MCF 10A (cell line): ENCODE measurements around the gene SLC25A31. TPM values are rescaled to one million over a fixed set of nuclear protein-coding genes. Genes with fewer than 3 reads are reported as not detected.
A peak's percentile ranks its signal among the peaks of the same experiment; 100 is the strongest.

ENCODE experiments used
- BruUV-seq: library from RNA; stranded (reverse); fragments of 400-500 nt; replicated peaks from 2 replicates; lab custom pipeline; 2021; lab: Mats Ljungman, UMichigan
- CTCF ChIA-PET: fragments of 300-600 bp; sonication (Branson Sonifier 250); formaldehyde crosslinking; extraction: SDS; loops from one replicate; lab custom pipeline; 2021; ENCODE audit warnings: antibody characterized with exemption, inconsistent platforms; lab: Yijun Ruan, JAX
- POLR2A ChIA-PET: fragments of 300-600, 350-650 bp; sonication (Branson Sonifier 250); formaldehyde crosslinking; extraction: SDS; loops from one replicate; lab custom pipeline; 2020; ENCODE audit warnings: antibody characterized with exemption, inconsistent platforms; lab: Yijun Ruan, JAX
- DNase-seq: peaks from one replicate; pipeline ENCODE4 v3.0.0-alpha.2; 2018; ENCODE audit not compliant: unreplicated experiment
- H3K27ac Mint-ChIP-seq: one replicate; pipeline ENCODE4 v1.8.0; 2022; ENCODE audit warnings: mild to moderate bottlenecking, low read depth, mixed read lengths; ENCODE audit not compliant: unreplicated experiment
- H3K27me3 Mint-ChIP-seq: one replicate; pipeline ENCODE4 v1.8.0; 2022; ENCODE audit warnings: mixed read lengths; ENCODE audit not compliant: insufficient read depth, unreplicated experiment
- H3K36me3 Mint-ChIP-seq: one replicate; pipeline ENCODE4 v1.8.0; 2022; ENCODE audit warnings: mild to moderate bottlenecking, moderate library complexity, mixed read lengths; ENCODE audit not compliant: insufficient read depth, unreplicated experiment
- H3K4me1 Mint-ChIP-seq: one replicate; pipeline ENCODE4 v1.8.0; 2022; ENCODE audit warnings: mixed read lengths; ENCODE audit not compliant: insufficient read depth, unreplicated experiment
- H3K4me3 Mint-ChIP-seq: one replicate; pipeline ENCODE4 v1.8.0; 2022; ENCODE audit warnings: mild to moderate bottlenecking, moderate library complexity, mixed read lengths; ENCODE audit not compliant: unreplicated experiment
- H3K9me3 Mint-ChIP-seq: one replicate; pipeline ENCODE4 v1.8.0; 2022; ENCODE audit warnings: mixed read lengths; ENCODE audit not compliant: unreplicated experiment
- CTCF ChIP-seq: fragments of 200-600 bp; IDR thresholded peaks from one replicate; pipeline ENCODE4 v1.8.0; 2022; ENCODE audit warnings: antibody characterized with exemption, mild to moderate bottlenecking; ENCODE audit not compliant: unreplicated experiment
- intact Hi-C: fragments of 100-400 bp; cut with micrococcal nuclease; formaldehyde crosslinking; loops from 2 replicates; pipeline ENCODE4 v1.14.1; 2022
- total RNA-seq: library from RNA; stranded (reverse); gene quantifications from 2 replicates; pipeline ENCODE4 v1.2.3, GENCODE V29; 2022

Gene SLC25A31
- total RNA-seq, 1 experiment from 2014 or later, result not detected

GRCh38 chr4:127687580-127687979, 42.6 kb upstream of the SLC25A31 start:
- no peak for DNase-seq
- Mint-ChIP-seq H3K4me3 (no peak overlapping the region), H3K27ac (no peak overlapping the region), H3K27me3 (no peaks in the 10 kb centered on the region), H3K9me3 (no peaks in the 10 kb centered on the region), H3K4me1 (peaks cover 17% of the 10 kb centered on the region), H3K36me3 (peaks cover 5% of the 10 kb centered on the region)
- BruUV-seq, result no TSS peak
- TF ChIP-seq CTCF, result no peak
- ChIA-PET POLR2A (interaction anchor here (0.9 to 2.7 kb wide), 2 partner anchors 12 to 55 kb away, joined by 3 to 16 read pairs; partner anchors contain the start of gene INTU), CTCF (interaction anchor here (0.7 to 1.7 kb wide), 3 partner anchors 18 to 59 kb away, joined by 3 to 9 read pairs (median 3); no protein-coding TSS in a partner anchor)
- intact Hi-C loops, result no loop called here

- H3K27me3 Mint-ChIP-seq, result no peaks in the 10 kb centered on the region
- intact Hi-C loops, result loop anchor here (5.0 kb wide), 1 partner anchor 66 kb away; the partner anchor contains the start of gene INTU
- peaks cover 7% of the 10 kb centered on the region for H3K36me3 Mint-ChIP-seq
- H3K4me3 Mint-ChIP-seq, result peak overlapping the region; percentile 59
- ChIA-PET POLR2A (interaction anchor here (1.0 to 5.1 kb wide), 6 partner anchors 11 to 85 kb away, joined by 3 to 40 read pairs (median 6); partner anchors contain the start of gene INTU), CTCF (interaction anchor here (0.6 to 1.1 kb wide), 4 partner anchors 34 to 1936 kb away, joined by 3 to 4 read pairs (median 4); no protein-coding TSS in a partner anchor)
- H3K4me1 Mint-ChIP-seq, result peaks cover 5% of the 10 kb centered on the region
- no TSS peak for BruUV-seq
- TF ChIP-seq CTCF, result no peak
- H3K27ac Mint-ChIP-seq, result no peak overlapping the region
- DNase-seq, result peak; percentile 84
- H3K9me3 Mint-ChIP-seq, result peaks cover 7% of the 10 kb centered on the region
These were observed 31.4 kb upstream of the SLC25A31 start for GRCh38 chr4:127698789-127699200.

DNA sequence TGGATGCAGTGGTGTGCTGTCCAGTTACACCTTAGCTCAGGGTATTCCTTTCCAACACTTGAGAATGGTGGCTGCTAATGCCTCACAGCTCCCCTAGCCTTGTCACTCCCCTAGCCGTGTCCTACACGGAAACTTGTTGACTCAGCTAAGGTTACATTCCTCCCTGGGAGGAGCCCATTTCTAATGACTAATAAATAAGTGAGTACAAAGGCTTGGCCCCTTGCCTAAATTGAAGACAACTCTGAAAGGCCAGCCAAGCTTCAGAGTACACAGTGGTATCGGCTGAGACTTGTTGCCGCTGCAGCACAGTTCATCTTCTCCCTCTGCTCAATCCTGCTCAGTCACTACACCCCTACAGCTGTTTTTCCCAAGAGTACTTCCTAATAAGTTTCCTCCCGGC, 21.2 kb upstream of the SLC25A31 start:
- no peaks in the 10 kb centered on the region for H3K9me3 Mint-ChIP-seq
- intact Hi-C loops, result no loop called here
- peak overlapping the region; percentile 49 for H3K4me3 Mint-ChIP-seq
- BruUV-seq, result no TSS peak
- H3K27ac Mint-ChIP-seq, result peak overlapping the region; percentile 78
- DNase-seq, result peak; percentile 94
- H3K27me3 Mint-ChIP-seq, result no peaks in the 10 kb centered on the region
- POLR2A ChIA-PET, result interaction anchor here (0.8 to 2.6 kb wide), 16 partner anchors 10 to 80 kb away, joined by 3 to 40 read pairs (median 4); partner anchors contain the start of genes HSPA4L and INTU
- TF ChIP-seq CTCF, result no peak
- peaks cover 6% of the 10 kb centered on the region for H3K36me3 Mint-ChIP-seq
- peaks cover 15% of the 10 kb centered on the region for H3K4me1 Mint-ChIP-seq
- CTCF ChIA-PET, result interaction anchor here (0.6 to 0.9 kb wide), 5 partner anchors 9 to 29 kb away, joined by 3 to 5 read pairs (median 3); no protein-coding TSS in a partner anchor

- intact Hi-C loops, result no loop called here
- CTCF ChIA-PET, result interaction anchor here (0.9 kb wide), 1 partner anchor 16 kb away, joined by 3 read pairs; no protein-coding TSS in a partner anchor
- no peak for TF ChIP-seq CTCF
- H3K27me3 Mint-ChIP-seq, result no peaks in the 10 kb centered on the region
- POLR2A ChIA-PET, result interaction anchor here (0.7 to 2.6 kb wide), 15 partner anchors 8 to 81 kb away, joined by 3 to 40 read pairs (median 4); partner anchors contain the start of genes HSPA4L and INTU
- H3K27ac Mint-ChIP-seq, result peak overlapping the region; percentile 78
- peak overlapping the region; percentile 49 for H3K4me3 Mint-ChIP-seq
- BruUV-seq, result no TSS peak
- H3K9me3 Mint-ChIP-seq, result no peaks in the 10 kb centered on the region
- DNase-seq, result no peak
- H3K4me1 Mint-ChIP-seq, result peaks cover 15% of the 10 kb centered on the region
- H3K36me3 Mint-ChIP-seq, result peaks cover 6% of the 10 kb centered on the region
These were observed 20.7 kb upstream of the SLC25A31 start for GRCh38 chr4:127709456-127709855.
